Measurements from ENCODE around the gene CLEC10A.
"Not testable (repeated sequence)": the region's sequence is repeated elsewhere in the genome, so short reads cannot be mapped to it uniquely, and the experiment has no call there.

Gene CLEC10A

GRCh38 chr17:7108981-7109380 is 28.9 kb upstream of the CLEC10A start:
- DNase-seq (ENCODE audit: low read depth in 2 of 2) = no peak

DNA sequence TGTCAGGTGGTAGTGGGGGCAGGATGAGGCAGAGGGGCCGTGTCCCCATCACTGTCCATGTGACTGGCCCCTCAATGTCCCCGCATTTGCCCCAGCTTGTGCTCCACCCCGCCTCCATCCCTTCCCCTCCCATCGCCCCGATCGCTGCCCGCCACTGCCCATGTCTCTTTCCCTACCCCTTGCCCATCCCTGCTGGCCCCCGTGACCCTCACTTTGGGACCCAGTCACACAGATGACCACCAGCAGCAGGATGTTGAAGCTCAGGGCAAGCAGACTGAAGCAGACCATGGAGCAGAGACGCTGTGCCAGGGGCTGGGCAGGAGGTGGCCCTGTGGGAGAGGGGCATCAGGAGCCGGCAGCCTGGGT is 28.5 kb upstream of the CLEC10A start:
- DNase-seq (ENCODE audit: low read depth in 2 of 2) = no peak

DNA sequence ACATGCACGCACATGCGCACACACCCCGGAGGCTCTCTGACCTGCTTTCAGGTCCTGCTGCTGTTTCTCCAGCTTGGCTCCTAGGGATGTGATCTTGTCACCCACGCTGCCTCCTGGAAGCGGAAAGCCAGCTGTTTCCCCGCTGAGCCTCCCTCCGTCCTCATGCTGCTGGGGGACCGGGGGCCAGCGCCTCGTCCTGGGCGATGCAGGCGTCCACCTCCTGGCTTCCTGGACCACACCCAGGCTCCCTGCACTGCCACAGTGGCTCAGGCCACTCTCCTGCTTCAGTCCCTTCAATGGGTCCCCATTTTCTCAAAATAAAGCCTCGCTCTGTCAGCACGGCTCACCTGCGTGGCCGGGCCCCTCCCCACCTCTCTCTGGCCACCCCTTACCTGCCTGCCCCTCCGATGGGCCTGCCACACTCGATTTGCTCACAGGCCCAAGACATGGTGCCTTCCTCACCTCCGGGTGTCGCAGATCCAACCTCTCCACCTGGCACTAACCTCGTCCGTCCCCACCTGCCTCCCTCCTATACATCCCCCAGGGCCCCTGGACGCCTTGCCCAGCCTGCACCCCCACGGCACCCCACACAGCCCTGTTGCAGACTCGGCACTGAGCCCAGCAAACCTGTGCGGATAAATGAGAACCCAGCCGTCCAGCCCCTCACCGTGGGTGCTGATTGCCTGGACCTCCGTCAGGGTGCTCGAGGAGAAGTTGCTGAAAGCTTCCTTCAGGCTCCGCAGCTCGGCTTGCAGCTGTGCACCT is 27.9 kb upstream of the CLEC10A start:
- DNase-seq (ENCODE audit: low read depth in 2 of 2) = no peak

- DNase-seq (ENCODE audit: low read depth in 2 of 2) = no peak
Observed at GRCh38 chr17:7107012-7107754, 27.1 kb upstream of the CLEC10A start.

DNA sequence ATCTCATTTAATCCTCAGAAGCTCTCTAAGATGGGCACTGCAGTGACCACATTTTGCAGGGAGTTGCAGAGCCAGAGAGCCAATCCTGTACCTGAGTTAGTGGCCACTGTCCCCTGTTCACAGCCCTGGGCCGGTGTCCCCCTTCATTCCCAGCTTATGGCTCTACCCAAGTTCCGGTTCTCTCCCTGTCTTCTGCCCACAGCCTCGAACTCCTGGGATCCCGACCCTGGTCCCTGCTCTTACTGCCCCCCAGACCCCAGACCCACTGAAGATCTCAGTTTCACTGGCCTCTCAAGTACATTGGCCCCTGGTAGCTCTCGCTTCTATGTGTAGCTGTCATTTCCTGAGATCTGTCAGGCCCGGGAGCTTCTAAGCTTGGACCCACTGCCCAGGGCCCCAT is 22.4 kb upstream of the CLEC10A start:
- no peak for DNase-seq (ENCODE audit: low read depth in 2 of 2)

GRCh38 chr17:7101531-7101930 is 21.5 kb upstream of the CLEC10A start:
- DNase-seq (ENCODE audit: low read depth in 2 of 2) = no peak

- not testable (repeated sequence) for DNase-seq (ENCODE audit: low read depth in 2 of 2)
Observed at GRCh38 chr17:7100641-7101379, 20.8 kb upstream of the CLEC10A start.

GRCh38 chr17:7098802-7099459 is 18.9 kb upstream of the CLEC10A start:
- no peak for DNase-seq (ENCODE audit: low read depth in 2 of 2)

DNA sequence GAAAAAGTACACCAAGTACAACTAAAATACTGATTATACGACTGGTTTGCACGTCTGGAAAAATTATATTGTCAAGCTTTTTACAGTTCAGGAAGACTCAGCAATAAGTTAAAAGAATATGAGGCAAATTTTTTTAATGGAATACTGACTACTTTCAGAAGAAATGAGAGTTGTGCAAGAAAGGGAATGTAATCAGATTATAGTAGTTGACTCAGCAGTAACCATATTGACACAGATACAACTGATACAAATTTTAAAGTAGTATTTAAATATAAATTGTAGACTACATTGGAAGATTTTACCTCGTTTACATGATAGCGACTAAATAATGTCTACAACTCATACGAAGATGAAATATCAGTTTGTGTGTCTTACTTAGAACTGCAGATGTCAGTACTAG is 17.9 kb upstream of the CLEC10A start:
- no peak for DNase-seq (ENCODE audit: low read depth in 2 of 2)

- DNase-seq (ENCODE audit: low read depth in 2 of 2) = no peak
Observed at GRCh38 chr17:7095625-7096024, 15.6 kb upstream of the CLEC10A start.

GRCh38 chr17:7094652-7095019 is 14.6 kb upstream of the CLEC10A start:
- no peak for DNase-seq (ENCODE audit: low read depth in 2 of 2)

DNA sequence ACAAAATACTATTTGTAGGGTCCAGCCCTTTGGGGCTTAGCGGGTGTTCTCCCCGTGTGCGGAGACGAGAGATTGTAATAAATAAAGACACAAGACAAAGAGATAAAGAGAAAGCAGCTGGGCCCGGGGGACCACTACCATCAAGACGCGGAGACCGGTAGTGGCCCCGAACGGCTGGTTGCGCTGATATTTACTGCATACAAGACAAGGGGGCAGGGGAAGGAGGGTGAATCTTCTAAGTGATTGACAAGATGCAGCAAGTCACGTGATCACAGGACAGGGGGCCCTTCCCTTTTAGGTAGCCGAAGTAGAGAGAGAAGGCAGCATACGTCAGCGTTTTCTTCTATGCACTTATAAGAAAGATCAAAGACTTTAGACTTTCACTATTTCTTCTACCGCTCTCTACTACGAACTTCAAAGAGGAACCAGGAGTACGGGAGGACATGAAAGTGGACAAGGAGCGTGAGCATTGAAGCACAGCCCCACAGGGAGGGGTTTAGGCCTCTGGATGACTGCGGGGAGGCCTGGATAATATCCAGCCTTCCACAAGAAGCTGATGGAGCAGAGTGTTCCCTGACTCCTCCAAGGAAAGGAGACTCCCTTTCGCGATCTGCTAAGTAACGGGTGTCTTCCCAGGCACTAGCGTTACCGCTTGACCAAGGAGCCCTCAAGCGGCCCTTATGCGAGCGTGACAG is 11.4 kb upstream of the CLEC10A start:
- DNase-seq (ENCODE audit: low read depth in 2 of 2) = not testable (repeated sequence)

DNA sequence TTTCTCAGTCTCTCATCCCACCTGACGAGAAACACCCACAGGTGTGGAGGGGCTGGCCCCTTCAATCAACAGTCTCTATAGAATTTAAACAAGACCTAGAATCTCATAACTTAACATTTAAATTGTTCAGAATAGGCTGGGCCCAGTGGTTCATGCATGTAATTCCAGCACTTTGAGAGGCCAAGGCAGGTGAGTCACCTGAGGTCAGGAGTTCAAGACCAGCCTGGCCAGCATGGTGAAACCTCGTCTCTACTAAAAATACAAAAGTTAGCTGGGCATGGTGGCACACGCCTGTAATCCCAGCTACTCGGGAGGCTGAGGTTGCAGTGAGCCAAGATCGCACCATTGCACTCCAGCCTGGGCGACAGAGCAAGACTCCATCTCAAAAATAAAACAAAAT is 9.5 kb upstream of the CLEC10A start:
- DNase-seq (ENCODE audit: low read depth in 2 of 2) = not testable (repeated sequence)

DNA sequence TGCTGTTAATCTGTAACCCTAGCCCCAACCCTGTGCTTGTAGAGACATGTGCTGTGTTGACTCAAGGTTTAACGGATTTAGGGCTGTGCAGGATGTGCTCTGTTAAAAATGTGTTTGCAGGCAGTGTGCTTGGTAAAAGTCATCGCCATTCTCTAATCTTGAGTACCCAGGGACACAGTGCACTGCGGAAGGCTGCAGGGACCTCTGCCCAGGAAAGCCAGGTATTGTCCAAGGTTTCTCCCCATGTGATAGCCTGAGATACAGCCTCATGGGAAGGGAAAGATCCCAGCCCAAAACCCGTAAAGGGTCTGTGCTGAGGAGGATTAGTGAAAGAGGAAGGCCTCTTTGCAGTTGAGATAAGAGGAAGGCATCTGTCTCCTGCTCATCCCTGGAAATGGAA is 8.4 kb upstream of the CLEC10A start:
- not testable (repeated sequence) for DNase-seq (ENCODE audit: low read depth in 2 of 2)

DNA sequence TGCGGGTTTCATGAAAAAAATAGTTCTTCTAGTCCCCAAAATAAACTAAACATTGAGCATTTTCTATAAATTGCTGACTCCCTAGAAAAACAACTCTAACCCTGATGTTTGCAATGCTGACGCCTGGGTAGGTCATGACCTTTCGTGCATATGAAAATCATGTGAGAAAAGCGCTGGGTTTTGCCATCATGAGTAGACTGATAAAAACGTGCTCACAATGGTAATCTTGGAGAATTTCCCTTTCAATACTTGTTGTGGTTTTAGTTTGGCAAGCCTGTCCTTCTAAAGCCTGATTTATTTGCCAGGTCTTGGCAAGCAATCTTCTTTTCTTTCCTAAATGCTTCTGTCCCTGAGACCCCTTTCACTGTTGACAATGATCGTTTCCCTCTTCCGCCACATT is 4.0 kb upstream of the CLEC10A start:
- DNase-seq (ENCODE audit: low read depth in 2 of 2) = no peak

- DNase-seq (ENCODE audit: low read depth in 2 of 2) = no peak
Observed at GRCh38 chr17:7083592-7083991, 3.5 kb upstream of the CLEC10A start.

GRCh38 chr17:7081341-7082062 is 1.5 kb upstream of the CLEC10A start:
- DNase-seq (ENCODE audit: low read depth in 2 of 2) = no peak

DNA sequence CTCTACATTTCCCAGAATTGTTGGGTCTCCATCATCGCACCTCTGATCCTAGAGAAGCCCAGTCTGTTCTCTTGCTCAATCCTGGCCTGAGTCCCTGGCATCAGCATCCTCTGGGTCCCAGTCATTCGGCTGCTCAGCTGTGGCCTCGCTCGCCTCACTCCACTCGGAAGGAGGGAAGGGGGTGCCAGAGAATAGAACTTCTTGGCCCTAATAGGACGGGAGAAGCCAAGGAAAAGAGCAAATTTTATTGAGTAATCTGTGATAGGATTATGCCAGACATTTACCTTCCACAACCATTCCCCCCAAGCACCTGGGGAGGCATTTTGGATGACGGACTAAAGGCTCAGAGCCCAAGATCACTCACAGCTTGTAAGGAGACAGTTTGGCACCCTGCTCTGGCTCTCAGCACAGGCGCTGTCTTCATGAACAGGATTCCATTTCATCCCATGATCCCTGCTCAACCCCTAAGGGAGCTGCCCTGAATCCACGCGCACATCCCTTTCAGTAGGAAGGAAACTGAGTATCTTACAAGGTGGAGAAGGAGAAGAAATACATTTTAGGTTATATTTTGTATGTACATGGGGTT is 498 bp upstream of the CLEC10A start:
- DNase-seq (ENCODE audit: low read depth in 2 of 2) = no peak

- DNase-seq (ENCODE audit: low read depth in 2 of 2) = no peak
Observed at GRCh38 chr17:7078711-7079110, 1.3 kb downstream of the CLEC10A start.

- DNase-seq (ENCODE audit: low read depth in 2 of 2) = no peak
Observed at GRCh38 chr17:7077911-7078546, 2.0 kb downstream of the CLEC10A start.
